ENCODE data around the gene VEPH1. TPM values are rescaled to one million over a fixed set of nuclear protein-coding genes. Genes with fewer than 3 reads are reported as not detected.

VEPH1 gene
- total RNA-seq, 4 donors from 2014 or later = 0.07 TPM; not detected in 3

GRCh38 chr3:157487339-157487738 is 15.9 kb downstream of the VEPH1 start:
- Histone ChIP-seq H3K27ac (no peak overlapping the region), H3K4me3 (no peak overlapping the region), H3K36me3 (no peaks in the 10 kb centered on the region), H3K27me3 (no peaks in the 10 kb centered on the region), H3K4me1 (no peaks in the 10 kb centered on the region), H3K9me3 (no peaks in the 10 kb centered on the region)
- DNase-seq (no peak), ATAC-seq (no peak)
- intact Hi-C loops (cut with DNase I; ENCODE audit: low total_unique reads) = no loop called here
- no peak for TF ChIP-seq POLR2A (IDR thresholded peaks at IDR 0.05)
- TF ChIP-seq CTCF (IDR thresholded peaks at IDR 0.05 in 4 of 5, conservative IDR thresholded peaks at IDR 0.05 in 1 of 5) = no peak
- in situ Hi-C loops (cut with MboI; ENCODE audit: low sequenced_read_pairs in 4 of 4) = no loop called here

DNA sequence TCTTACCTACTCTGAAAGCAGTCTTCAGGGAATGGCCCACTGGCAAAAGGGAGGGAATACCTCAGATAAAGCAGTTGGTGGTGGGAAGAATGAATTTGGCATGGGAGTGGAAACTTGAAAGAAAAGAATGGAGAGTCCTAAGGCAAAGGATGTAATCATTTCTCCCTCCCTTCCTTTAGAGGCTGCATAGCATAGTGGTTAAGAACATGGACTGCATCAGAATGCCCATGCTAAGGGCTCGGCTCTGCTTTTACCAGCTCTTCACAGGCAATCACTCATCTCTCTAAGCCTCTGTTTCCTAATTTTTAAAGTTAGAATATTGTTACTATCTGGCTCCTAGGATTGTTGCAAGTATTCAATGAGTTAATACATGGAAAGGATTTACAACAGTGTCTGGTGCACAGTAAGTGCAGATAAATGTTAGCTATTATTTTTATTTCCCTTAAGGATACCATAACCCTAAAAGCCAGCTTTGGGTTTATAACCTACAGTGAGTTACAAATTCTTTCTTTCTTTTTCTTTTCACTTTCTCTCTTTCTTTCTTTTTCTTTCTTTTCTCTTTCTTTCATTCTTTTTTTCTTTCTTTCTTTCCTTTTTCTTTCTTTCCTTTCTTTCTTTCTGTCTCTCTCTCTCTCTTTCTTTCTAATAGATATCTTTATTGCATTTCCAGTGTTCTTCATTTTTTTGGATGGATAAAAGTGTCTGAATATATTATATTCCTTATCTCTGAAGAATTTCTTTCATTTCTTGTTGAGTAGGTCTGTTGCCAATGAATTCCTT is 23.6 kb downstream of the VEPH1 start:
- ATAC-seq = no peak
- no peak for DNase-seq
- TF ChIP-seq CTCF (IDR thresholded peaks at IDR 0.05 in 4 of 5, conservative IDR thresholded peaks at IDR 0.05 in 1 of 5) (no peak), POLR2A (IDR thresholded peaks at IDR 0.05) (no peak)
- no peak overlapping the region for H3K27ac ChIP-seq
- H3K27me3 ChIP-seq = no peaks in the 10 kb centered on the region
- H3K36me3 ChIP-seq = no peaks in the 10 kb centered on the region
- in situ Hi-C loops (cut with MboI; ENCODE audit: low sequenced_read_pairs in 4 of 4) (no loop called here), intact Hi-C loops (cut with DNase I; ENCODE audit: low total_unique reads) (no loop called here)
- H3K4me1 ChIP-seq = no peaks in the 10 kb centered on the region
- H3K9me3 ChIP-seq = no peaks in the 10 kb centered on the region
- no peak overlapping the region for H3K4me3 ChIP-seq

DNA sequence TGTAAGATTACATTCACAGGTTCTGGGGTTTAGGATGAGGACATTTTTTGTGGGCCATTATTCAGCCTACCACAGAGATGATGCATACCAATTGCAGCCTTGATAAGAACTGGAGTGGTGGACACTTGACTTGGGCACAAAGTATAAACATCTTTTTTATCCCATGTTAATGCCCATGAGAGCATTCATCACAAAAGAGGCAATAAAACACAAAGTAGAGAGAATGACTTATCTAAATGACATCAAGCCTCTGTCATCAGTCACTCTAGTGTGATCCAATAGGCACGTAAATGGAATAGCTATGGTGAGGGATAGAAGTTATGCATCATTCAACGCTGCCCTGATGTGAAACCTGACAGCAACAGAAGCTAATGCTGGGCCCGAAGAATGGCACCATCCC is 25.8 kb downstream of the VEPH1 start:
- intact Hi-C loops (cut with DNase I; ENCODE audit: low total_unique reads) (no loop called here), in situ Hi-C loops (cut with MboI; ENCODE audit: low sequenced_read_pairs in 4 of 4) (no loop called here)
- H3K4me1 ChIP-seq = no peaks in the 10 kb centered on the region

DNA sequence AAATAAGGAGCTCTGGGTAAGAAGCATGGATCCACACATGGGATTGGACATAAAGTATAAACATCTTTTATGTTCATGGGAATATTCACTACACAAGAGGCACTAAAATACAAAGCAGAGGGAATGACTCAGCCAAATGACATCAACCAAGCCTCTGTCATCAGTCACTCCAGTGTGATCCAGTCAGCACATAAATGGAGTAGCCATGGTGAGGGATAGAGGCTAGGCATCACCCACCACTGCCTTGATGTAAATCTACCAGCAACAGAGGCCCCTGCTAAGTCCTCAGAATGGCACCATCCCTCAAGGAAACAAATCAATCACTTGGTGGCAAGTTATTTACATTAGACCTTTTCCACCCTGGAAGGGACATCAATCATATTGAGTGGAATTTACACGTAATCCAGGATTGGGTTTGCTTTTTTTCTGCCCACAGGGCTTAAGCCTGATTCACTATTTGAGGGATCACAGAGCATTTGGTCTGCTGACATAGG is 27.2 kb downstream of the VEPH1 start:
- ATAC-seq (no peak), DNase-seq (no peak)
- H3K4me1 ChIP-seq = no peaks in the 10 kb centered on the region
- H3K27me3 ChIP-seq = no peaks in the 10 kb centered on the region
- in situ Hi-C loops (cut with MboI; ENCODE audit: low sequenced_read_pairs in 4 of 4) (no loop called here), intact Hi-C loops (cut with DNase I; ENCODE audit: low total_unique reads) (no loop called here)
- H3K9me3 ChIP-seq = no peaks in the 10 kb centered on the region
- no peak overlapping the region for H3K4me3 ChIP-seq
- no peak overlapping the region for H3K27ac ChIP-seq
- TF ChIP-seq CTCF (IDR thresholded peaks at IDR 0.05 in 4 of 5, conservative IDR thresholded peaks at IDR 0.05 in 1 of 5) (no peak), POLR2A (IDR thresholded peaks at IDR 0.05) (no peak)
- no peaks in the 10 kb centered on the region for H3K36me3 ChIP-seq

More for the DNA sequence above, 25.8 kb downstream of the VEPH1 start:
- ATAC-seq (no peak), DNase-seq (no peak)
- no peak overlapping the region for H3K27ac ChIP-seq
- no peaks in the 10 kb centered on the region for H3K27me3 ChIP-seq
- no peaks in the 10 kb centered on the region for H3K9me3 ChIP-seq
- TF ChIP-seq CTCF (IDR thresholded peaks at IDR 0.05 in 4 of 5, conservative IDR thresholded peaks at IDR 0.05 in 1 of 5) (no peak), POLR2A (IDR thresholded peaks at IDR 0.05) (no peak)
- no peak overlapping the region for H3K4me3 ChIP-seq
- H3K36me3 ChIP-seq = no peaks in the 10 kb centered on the region

Measured in gastrocnemius medialis (tissue), 4 donors.